HG02970 (cell line): ENCODE data around the gene HNMT.
"Not testable (repeated sequence)": the region's sequence is repeated elsewhere in the genome, so short reads cannot be mapped to it uniquely, and the experiment has no call there.

Source experiments
- ATAC-seq: cut with Tn5 transposase; IDR thresholded peaks from one replicate; pipeline ENCODE4 v1.9.1; 2021; ENCODE audit warnings: mild to moderate bottlenecking, moderate library complexity, moderate number of reproducible peaks; ENCODE audit not compliant: unreplicated experiment, low FRiP score

HNMT gene

DNA sequence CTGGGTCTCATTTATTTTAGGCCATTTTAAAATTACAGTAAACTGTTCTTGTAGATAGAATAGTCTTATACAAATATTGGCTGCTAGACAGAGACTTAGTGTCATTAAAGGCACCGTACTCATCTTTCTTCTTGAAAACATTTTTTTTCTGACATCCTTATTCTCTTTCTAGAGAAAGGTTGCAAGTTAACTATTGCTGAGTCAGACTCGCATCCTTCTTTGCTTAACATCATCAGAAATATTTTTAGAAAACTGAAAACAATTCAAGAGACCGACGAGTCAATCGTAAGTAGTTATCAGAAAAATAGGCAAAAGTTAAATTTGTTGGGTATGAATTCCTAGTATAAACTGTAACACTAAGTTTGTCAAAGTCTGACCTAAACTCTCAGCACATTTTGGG lies 72.2 kb downstream of the HNMT start:
- ATAC-seq: no peak

DNA sequence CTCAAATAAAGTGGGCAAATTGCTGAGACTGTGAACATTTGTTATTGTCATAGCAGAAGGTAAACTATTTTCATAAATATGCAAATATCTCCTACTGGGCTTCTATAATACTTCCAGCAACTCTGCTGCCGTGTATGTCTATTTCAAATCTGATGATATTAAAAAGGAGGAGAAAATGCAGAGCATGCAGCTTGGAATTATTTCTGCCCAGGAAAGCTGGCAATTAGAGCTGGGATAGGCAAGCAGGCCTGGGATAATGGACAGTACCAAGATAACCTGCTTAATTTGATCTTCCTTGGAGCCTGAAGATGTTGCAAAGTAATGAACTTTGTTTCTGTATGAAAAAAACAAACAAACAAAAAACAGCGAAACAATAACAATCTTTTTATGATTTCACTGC lies 72.8 kb downstream of the HNMT start:
- no peak for ATAC-seq

- no peak for ATAC-seq
These were observed 76.3 kb downstream of the HNMT start for GRCh38 chr2:138040616-138041015.

DNA sequence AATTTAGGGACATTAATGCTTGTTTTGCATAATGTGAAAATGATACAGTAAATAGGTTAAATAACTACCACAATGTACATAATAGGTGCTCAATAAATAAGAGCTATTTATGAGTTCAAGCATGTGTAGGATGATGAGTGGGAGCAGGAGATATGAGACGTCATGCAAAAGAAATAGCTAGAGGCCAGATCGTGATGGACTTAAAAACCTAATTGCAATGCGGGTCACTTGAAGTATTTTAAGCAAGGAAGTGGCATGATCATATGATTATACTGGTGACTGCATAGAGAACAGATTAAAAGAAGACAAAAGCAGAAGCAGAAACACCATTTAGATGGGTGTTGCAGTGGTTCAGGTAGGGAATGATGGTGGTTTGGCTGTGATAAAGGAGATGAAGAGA lies 78.0 kb downstream of the HNMT start:
- no peak for ATAC-seq

GRCh38 chr2:138043588-138043987 lies 79.3 kb downstream of the HNMT start:
- ATAC-seq: not testable (repeated sequence)

DNA sequence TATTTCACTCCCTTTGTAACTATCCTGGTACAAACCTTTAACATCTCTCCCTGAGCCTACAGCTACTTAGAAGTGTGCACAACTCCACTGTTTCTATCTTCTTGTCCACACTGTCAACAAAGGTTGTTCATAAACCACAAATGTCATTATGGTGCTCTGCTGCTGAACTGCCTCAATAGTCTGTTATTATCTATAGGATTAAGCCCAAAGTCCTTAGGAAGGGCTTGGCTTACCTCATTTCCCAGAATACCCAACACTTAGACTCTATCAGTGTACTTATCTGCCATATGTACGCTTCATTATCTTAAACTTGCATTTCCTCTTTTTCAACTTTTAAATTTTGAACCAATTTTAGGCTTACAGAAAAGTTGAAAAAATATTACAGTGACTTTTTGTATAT lies 94.2 kb downstream of the HNMT start:
- no peak for ATAC-seq

DNA sequence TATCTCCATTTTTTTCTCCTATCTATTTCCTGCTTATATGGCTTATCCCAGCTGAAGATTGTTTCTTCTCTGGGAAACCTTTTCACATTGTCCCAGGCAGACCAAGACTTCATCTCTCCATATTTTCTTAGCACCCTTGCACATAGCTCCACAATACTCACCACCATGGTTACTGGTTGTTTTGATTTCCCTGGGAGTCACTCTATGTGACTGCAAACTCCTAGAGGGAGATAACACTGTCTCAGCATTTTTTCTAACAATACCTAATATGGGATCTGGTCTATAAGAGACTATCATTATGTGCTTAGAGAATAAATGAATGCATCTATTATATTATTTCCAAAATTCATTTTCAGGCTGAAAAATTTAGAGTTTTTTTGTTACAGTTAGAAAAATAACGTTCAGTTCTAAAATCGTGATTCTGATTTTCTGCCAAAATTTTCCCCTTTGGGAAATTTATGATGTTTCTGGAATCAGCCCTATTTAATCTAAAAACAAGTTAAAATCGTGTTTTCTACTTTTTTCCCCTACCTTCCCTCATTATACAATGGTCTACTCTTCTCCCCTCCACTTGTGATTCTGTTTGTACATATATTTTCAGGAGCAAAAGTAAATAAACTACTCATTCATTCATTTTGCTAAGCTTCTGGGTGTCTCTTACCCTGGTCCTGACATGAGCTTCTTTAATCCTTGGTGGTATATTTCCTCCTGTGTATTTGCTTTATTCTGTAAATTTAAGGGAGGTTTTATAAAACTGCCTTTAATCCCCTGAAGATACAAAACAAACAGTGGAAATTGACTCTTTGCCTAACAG lies 95.4 kb downstream of the HNMT start:
- ATAC-seq: no peak

- ATAC-seq: no peak
These were observed 96.0 kb downstream of the HNMT start for GRCh38 chr2:138060301-138060635.

DNA sequence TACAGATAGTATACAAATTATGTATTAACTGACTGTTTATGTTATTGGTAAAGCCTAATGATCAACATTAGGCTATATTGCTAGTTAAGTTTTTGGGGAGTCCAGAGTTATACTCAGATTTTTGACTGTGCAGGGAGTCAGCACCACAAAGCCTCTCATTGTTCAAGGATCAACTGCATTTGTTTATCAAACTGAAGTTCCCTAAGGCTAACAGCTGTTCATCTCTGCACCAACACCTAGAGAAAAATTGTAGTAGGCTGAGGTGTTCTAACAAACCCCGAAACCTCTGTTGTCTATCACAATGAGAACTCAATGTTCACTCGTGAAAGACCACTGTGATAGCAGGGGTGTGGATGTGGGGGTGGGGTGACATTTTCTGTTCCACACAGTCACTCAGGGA lies 97.7 kb downstream of the HNMT start:
- no peak for ATAC-seq

DNA sequence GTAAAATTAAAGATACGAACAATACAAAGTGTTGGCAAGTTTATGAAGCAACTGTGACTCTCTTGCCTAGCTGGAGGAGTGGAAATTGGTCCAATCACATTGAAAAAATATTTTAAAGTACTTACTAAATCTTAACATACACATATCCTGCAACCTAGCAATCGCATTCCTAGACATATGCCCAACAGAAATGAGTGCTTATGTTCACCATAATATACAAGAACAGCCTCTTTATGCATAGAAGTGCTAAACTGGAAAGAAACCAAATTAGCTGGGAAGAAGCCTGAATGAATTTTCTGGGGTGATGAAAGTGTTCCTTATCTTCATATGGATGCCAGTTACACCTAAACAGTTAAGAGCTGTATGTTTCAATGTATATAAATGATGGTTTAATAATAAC lies 98.9 kb downstream of the HNMT start:
- ATAC-seq: no peak
